A673 (cell line): ENCODE measurements around the gene CEP112. TPM values are rescaled to one million over a fixed set of nuclear protein-coding genes. Genes with fewer than 3 reads are reported as not detected.

ENCODE experiments used
- BruUV-seq: library from RNA; stranded (reverse); fragments of 400-500 nt; replicated peaks from 2 replicates; lab custom pipeline; 2021; lab: Mats Ljungman, UMichigan
- CTCF ChIA-PET: fragments of 300-600 bp; sonication (Branson Sonifier 250); formaldehyde crosslinking; loops from one replicate; lab custom pipeline; 2022; ENCODE audit warnings: antibody characterized with exemption; lab: Charles Lee
- POLR2A ChIA-PET: fragments of 300-600 bp; sonication (Branson Sonifier 250); formaldehyde crosslinking; loops from one replicate; lab custom pipeline; 2022; ENCODE audit warnings: antibody characterized with exemption; ENCODE audit not compliant: low non-redundant PET; lab: Charles Lee
- DNase-seq: peaks from one replicate; pipeline ENCODE4 v3.0.0-alpha.2; 2015; ENCODE audit warnings: low spot score
- H3K27ac ChIP-seq: fragments of 200-600 bp; sonication (generic); 2 replicates; pipeline ENCODE4 v1.5.1; 2016; ENCODE audit warnings: mixed run types, low read depth, mild to moderate bottlenecking, mixed read lengths, antibody characterized with exemption, low read length; ENCODE audit not compliant: poor library complexity, severe bottlenecking
- H3K27me3 ChIP-seq: fragments of 200-600 bp; sonication (generic); replicated peaks from 2 replicates; pipeline ENCODE4 v1.6.1; 2017; ENCODE audit warnings: mixed run types, low read depth, mild to moderate bottlenecking, mixed read lengths, antibody characterized with exemption, low read length; ENCODE audit not compliant: insufficient read depth, poor library complexity
- H3K36me3 ChIP-seq: fragments of 200-600 bp; sonication (generic); 2 replicates; pipeline ENCODE4 v1.6.1; 2016; ENCODE audit warnings: mixed run types, mild to moderate bottlenecking, mixed read lengths, antibody characterized with exemption, low read length; ENCODE audit not compliant: insufficient read depth, poor library complexity, severe bottlenecking
- H3K4me1 ChIP-seq: fragments of 200-600 bp; sonication (generic); 2 replicates; pipeline ENCODE4 v1.6.1; 2017; ENCODE audit warnings: mixed run types, mild to moderate bottlenecking, mixed read lengths, antibody characterized with exemption, low read length; ENCODE audit not compliant: insufficient read depth, poor library complexity, severe bottlenecking
- H3K4me3 ChIP-seq: fragments of 200-600 bp; sonication (generic); 2 replicates; pipeline ENCODE4 v1.5.1; 2016; ENCODE audit warnings: low read depth, mixed run types, mild to moderate bottlenecking, mixed read lengths, low read length; ENCODE audit not compliant: poor library complexity, severe bottlenecking
- H3K9me3 ChIP-seq: fragments of 200-600 bp; sonication (generic); 2 replicates; pipeline ENCODE4 v1.6.1; 2016; ENCODE audit warnings: mixed run types, low read depth, mild to moderate bottlenecking, mixed read lengths, antibody characterized with exemption, low read length; ENCODE audit not compliant: poor library complexity, severe bottlenecking
- EZH2 ChIP-seq: fragments of 200-600 bp; sonication (generic); IDR thresholded peaks from 2 replicates; pipeline ENCODE4 v1.6.1; 2017; ENCODE audit warnings: borderline replicate concordance, low read depth, mild to moderate bottlenecking, mixed read lengths, antibody characterized with exemption, low read length; ENCODE audit not compliant: poor library complexity, severe bottlenecking
- intact Hi-C: fragments of 100-400 bp; cut with micrococcal nuclease; formaldehyde crosslinking; loops from one replicate; pipeline ENCODE4 v1.10.0; 2022; ENCODE audit not compliant: unreplicated experiment
- total RNA-seq: library from RNA; stranded (reverse); gene quantifications from 2 replicates; pipeline ENCODE4 v1.2.3, GENCODE V29; 2021
- TF ChIP-seq, protein P1 (sequence below): fragments of 300-800, 200-600 bp; sonication (generic); conservative IDR thresholded peaks from 2 replicates; pipeline ENCODE4 v1.5.1; 2017; ENCODE audit warnings: low read depth, mild to moderate bottlenecking, antibody characterized with exemption, low read length, moderate library complexity, mixed read lengths

Gene CEP112
- total RNA-seq, 1 experiment from 2014 or later = 27.2 TPM

- DNase-seq = no peak
- no peaks in the 10 kb centered on the region for H3K27me3 ChIP-seq
- no peaks in the 10 kb centered on the region for H3K9me3 ChIP-seq
- no peak overlapping the region for H3K4me3 ChIP-seq
- TF ChIP-seq, protein P1, sequence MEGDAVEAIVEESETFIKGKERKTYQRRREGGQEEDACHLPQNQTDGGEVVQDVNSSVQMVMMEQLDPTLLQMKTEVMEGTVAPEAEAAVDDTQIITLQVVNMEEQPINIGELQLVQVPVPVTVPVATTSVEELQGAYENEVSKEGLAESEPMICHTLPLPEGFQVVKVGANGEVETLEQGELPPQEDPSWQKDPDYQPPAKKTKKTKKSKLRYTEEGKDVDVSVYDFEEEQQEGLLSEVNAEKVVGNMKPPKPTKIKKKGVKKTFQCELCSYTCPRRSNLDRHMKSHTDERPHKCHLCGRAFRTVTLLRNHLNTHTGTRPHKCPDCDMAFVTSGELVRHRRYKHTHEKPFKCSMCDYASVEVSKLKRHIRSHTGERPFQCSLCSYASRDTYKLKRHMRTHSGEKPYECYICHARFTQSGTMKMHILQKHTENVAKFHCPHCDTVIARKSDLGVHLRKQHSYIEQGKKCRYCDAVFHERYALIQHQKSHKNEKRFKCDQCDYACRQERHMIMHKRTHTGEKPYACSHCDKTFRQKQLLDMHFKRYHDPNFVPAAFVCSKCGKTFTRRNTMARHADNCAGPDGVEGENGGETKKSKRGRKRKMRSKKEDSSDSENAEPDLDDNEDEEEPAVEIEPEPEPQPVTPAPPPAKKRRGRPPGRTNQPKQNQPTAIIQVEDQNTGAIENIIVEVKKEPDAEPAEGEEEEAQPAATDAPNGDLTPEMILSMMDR = no peak
- TF ChIP-seq EZH2 = no peak
- H3K4me1 ChIP-seq = no peaks in the 10 kb centered on the region
- POLR2A ChIA-PET = no interaction called here
- no peak overlapping the region for H3K27ac ChIP-seq
- intact Hi-C loops = no loop called here
- CTCF ChIA-PET = no interaction called here
- H3K36me3 ChIP-seq = no peaks in the 10 kb centered on the region
- BruUV-seq = no TSS peak
These were observed 128.2 kb downstream of the CEP112 start for GRCh38 chr17:66063686-66064085.

- DNase-seq = no peak
- intact Hi-C loops = no loop called here
- ChIA-PET CTCF (no interaction called here), POLR2A (no interaction called here)
- Histone ChIP-seq H3K4me3 (no peak overlapping the region), H3K9me3 (no peaks in the 10 kb centered on the region), H3K4me1 (no peaks in the 10 kb centered on the region), H3K36me3 (peaks cover 4% of the 10 kb centered on the region), H3K27ac (no peak overlapping the region), H3K27me3 (no peaks in the 10 kb centered on the region)
- TF ChIP-seq EZH2 = no peak
- TF ChIP-seq, protein P1 = no peak
- no TSS peak for BruUV-seq
These were observed 135.8 kb downstream of the CEP112 start for GRCh38 chr17:66056148-66056547.

DNA sequence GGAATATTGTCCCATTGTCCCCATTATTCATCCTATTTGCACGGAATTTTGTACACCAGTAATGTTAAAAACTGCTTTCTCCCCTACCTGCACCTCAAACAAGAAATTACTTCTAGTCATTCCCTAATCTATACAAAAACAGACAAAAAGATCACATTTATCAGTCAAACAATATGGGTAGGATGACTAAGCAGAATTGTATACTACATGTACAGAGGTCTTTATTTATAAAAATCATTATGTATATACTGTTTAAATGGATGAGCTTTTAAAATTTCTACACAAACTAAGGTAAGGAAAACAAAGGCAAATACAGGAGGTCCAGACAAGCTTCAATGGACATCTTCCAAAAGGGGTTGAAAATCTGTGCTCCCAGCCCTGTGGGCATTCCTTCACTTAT is 137.7 kb downstream of the CEP112 start:
- ChIA-PET POLR2A (no interaction called here), CTCF (no interaction called here)
- H3K9me3 ChIP-seq = no peaks in the 10 kb centered on the region
- peaks cover 4% of the 10 kb centered on the region for H3K36me3 ChIP-seq
- no peaks in the 10 kb centered on the region for H3K27me3 ChIP-seq
- H3K4me3 ChIP-seq = no peak overlapping the region
- H3K4me1 ChIP-seq = no peaks in the 10 kb centered on the region
- DNase-seq = no peak
- no peak overlapping the region for H3K27ac ChIP-seq
- no TSS peak for BruUV-seq
- intact Hi-C loops = no loop called here
- TF ChIP-seq, protein P1 = no peak
